ENCODE results near the gene SMG6.
"Not testable (repeated sequence)": the region's sequence is repeated elsewhere in the genome, so short reads cannot be mapped to it uniquely, and the experiment has no call there.

SMG6 gene

GRCh38 chr17:2020721-2021120 lies 282.9 kb downstream of the SMG6 start:
- DNase-seq, result no peak

- DNase-seq, result no peak
Observed at GRCh38 chr17:2019723-2020122, 283.9 kb downstream of the SMG6 start.

- no peak for DNase-seq
Observed at GRCh38 chr17:2018716-2019510, 284.7 kb downstream of the SMG6 start.

- no peak for DNase-seq
Observed at GRCh38 chr17:2017274-2017941, 286.2 kb downstream of the SMG6 start.

GRCh38 chr17:2016494-2016893 lies 287.1 kb downstream of the SMG6 start:
- no peak for DNase-seq

- DNase-seq, result no peak
Observed at GRCh38 chr17:2015314-2015713, 288.3 kb downstream of the SMG6 start.

- no peak for DNase-seq
Observed at GRCh38 chr17:2013994-2014317, 289.6 kb downstream of the SMG6 start.

GRCh38 chr17:2013220-2013993 lies 290.2 kb downstream of the SMG6 start:
- not testable (repeated sequence) for DNase-seq

- no peak for DNase-seq
Observed at GRCh38 chr17:2012499-2012898, 291.1 kb downstream of the SMG6 start.

GRCh38 chr17:2011411-2012371 lies 291.9 kb downstream of the SMG6 start:
- no peak for DNase-seq

Measured in activated gamma-delta T cell (primary cell).